GM23338 (cell line): Measurements from ENCODE around the gene PHF21A. TPM values are rescaled to one million over a fixed set of nuclear protein-coding genes. Genes with fewer than 3 reads are reported as not detected.

ENCODE experiments used
- ATAC-seq: fragments of 200-7000 bp; cut with Tn5 transposase; 3 replicates; pipeline ENCODE4 v1.9.1; 2020
- DNase-seq: peaks from one replicate; pipeline ENCODE4 v3.0.0-alpha.2; 2015; ENCODE audit warnings: low spot score
- H2AFZ ChIP-seq: fragments of 200-600 bp; sonication (generic); 2 replicates; pipeline ENCODE4 v1.8.0; 2016; ENCODE audit warnings: antibody characterized with exemption, mild to moderate bottlenecking, moderate library complexity
- H3F3A ChIP-seq: fragments of 200-600 bp; sonication (generic); replicated peaks from 2 replicates; pipeline ENCODE4 v1.8.0; 2017; ENCODE audit warnings: antibody characterized with exemption, mixed run types, low read depth
- H3K27ac ChIP-seq: fragments of 200-600 bp; sonication (generic); 2 replicates; pipeline ENCODE4 v1.6.1; 2016; ENCODE audit warnings: low read depth
- H3K27me3 ChIP-seq: fragments of 200-600 bp; sonication (generic); 2 replicates; pipeline ENCODE4 v1.8.0; 2016; ENCODE audit warnings: mild to moderate bottlenecking, mixed run types, moderate library complexity; ENCODE audit not compliant: insufficient read depth
- H3K36me3 ChIP-seq: fragments of 200-600 bp; sonication (generic); 2 replicates; pipeline ENCODE4 v1.8.0; 2016; ENCODE audit warnings: mild to moderate bottlenecking; ENCODE audit not compliant: insufficient read depth
- H3K4me1 ChIP-seq: fragments of 200-600 bp; sonication (generic); 2 replicates; pipeline ENCODE4 v1.8.0; 2016; ENCODE audit warnings: mild to moderate bottlenecking, moderate library complexity; ENCODE audit not compliant: insufficient read depth
- H3K4me2 ChIP-seq: fragments of 200-600 bp; sonication (generic); 2 replicates; pipeline ENCODE4 v1.7.1; 2017; ENCODE audit warnings: mixed run types
- H3K4me3 ChIP-seq: fragments of 200-600 bp; sonication (generic); 2 replicates; pipeline ENCODE4 v1.6.1; 2016; ENCODE audit warnings: mixed run types
- H3K79me2 ChIP-seq: fragments of 200-600 bp; sonication (generic); replicated peaks from 2 replicates; pipeline ENCODE4 v1.8.0; 2017; ENCODE audit warnings: mild to moderate bottlenecking; ENCODE audit not compliant: insufficient read depth
- H3K9me2 ChIP-seq: fragments of 200-600 bp; sonication (generic); 2 replicates; pipeline ENCODE4 v1.8.0; 2017; ENCODE audit not compliant: insufficient read depth
- H4K20me1 ChIP-seq: fragments of 200-600 bp; sonication (generic); replicated peaks from 2 replicates; pipeline ENCODE4 v1.8.0; 2017; ENCODE audit warnings: mild to moderate bottlenecking; ENCODE audit not compliant: insufficient read depth
- H3K27ac Mint-ChIP-seq: 2 replicates; pipeline ENCODE4 v1.8.0; 2020; ENCODE audit warnings: inconsistent platforms, mild to moderate bottlenecking, moderate library complexity, mixed read lengths
- H3K27me3 Mint-ChIP-seq: 3 replicates; pipeline ENCODE4 v1.8.0; 2022; ENCODE audit warnings: low read depth, mild to moderate bottlenecking, moderate library complexity, mixed read lengths, inconsistent platforms; ENCODE audit not compliant: insufficient read depth, poor library complexity
- H3K36me3 Mint-ChIP-seq: 3 replicates; pipeline ENCODE4 v1.8.0; 2021; ENCODE audit warnings: low read depth, mild to moderate bottlenecking, inconsistent platforms, moderate library complexity, mixed read lengths
- H3K4me1 Mint-ChIP-seq: 3 replicates; pipeline ENCODE4 v1.8.0; 2020; ENCODE audit warnings: mild to moderate bottlenecking, inconsistent platforms, mixed read lengths
- H3K4me3 Mint-ChIP-seq: 3 replicates; pipeline ENCODE4 v1.8.0; 2021; ENCODE audit warnings: moderate library complexity, mild to moderate bottlenecking, inconsistent platforms, mixed read lengths
- H3K9me3 Mint-ChIP-seq: 3 replicates; pipeline ENCODE4 v1.8.0; 2020; ENCODE audit warnings: moderate library complexity, mild to moderate bottlenecking, inconsistent platforms, mixed read lengths
- CREB1 ChIP-seq: fragments of 250-450 bp; sonication (Bioruptor Pico); IDR thresholded peaks from 2 replicates; pipeline ENCODE4 v1.5.0; 2020; ENCODE audit warnings: low read depth, mild to moderate bottlenecking, moderate library complexity
- ETS1 ChIP-seq: IDR thresholded peaks from 2 replicates; pipeline ENCODE4 v1.6.1; 2016; ENCODE audit warnings: antibody characterized with exemption
- EZH2 ChIP-seq: fragments of 200-600 bp; sonication (generic); IDR thresholded peaks from one replicate; pipeline ENCODE4 v1.8.0; 2017; ENCODE audit warnings: antibody characterized with exemption, mild to moderate bottlenecking, low read depth; ENCODE audit not compliant: unreplicated experiment
- NANOG ChIP-seq: IDR thresholded peaks from 2 replicates; pipeline ENCODE4 v1.6.1; 2016; ENCODE audit warnings: antibody characterized with exemption, borderline replicate concordance
- POLR2AphosphoS5 ChIP-seq: IDR thresholded peaks from 2 replicates; pipeline ENCODE4 v1.6.1; 2016; ENCODE audit warnings: antibody characterized with exemption, low read depth
- STAT1 ChIP-seq: IDR thresholded peaks from one replicate; pipeline ENCODE4 v1.6.1; 2016; ENCODE audit warnings: antibody characterized with exemption; ENCODE audit not compliant: unreplicated experiment
- polyA plus RNA-seq: library from polyadenylated mRNA; unstranded; fragments of >200 nt; fragmentation: Nextera tagmentation; extraction: Ambion mirVana; gene quantifications from 2 replicates; pipeline ENCODE4 v1.2.1, GENCODE V29; 2016
- total RNA-seq: library from RNA; depleted of rRNA; stranded (reverse); fragments of >200 nt; shearing (Covaris generic); gene quantifications from 2 replicates; pipeline ENCODE4 v1.2.3, GENCODE V29; 2014

Gene PHF21A
- total and polyA plus RNA-seq, 2 experiments from 2014 or later, result 21.7 to 23.6 TPM

- DNase-seq (peak; percentile 82), ATAC-seq (peak; percentile 38)
- Histone ChIP-seq H3F3A (peaks cover 23% of the 10 kb centered on the region), H3K4me3 (peak overlapping the region; percentile 95), H3K27ac (peak overlapping the region; percentile 73), H3K4me2 (peak overlapping the region; percentile 93), H3K4me1 (peaks cover 34% of the 10 kb centered on the region), H3K27me3 (peaks cover 9% of the 10 kb centered on the region; the same call in 1 of the 2 replicates), H4K20me1 (no peaks in the 10 kb centered on the region; the same call in none of the 2 replicates), H3K36me3 (no peaks in the 10 kb centered on the region), H3K79me2 (peaks cover 12% of the 10 kb centered on the region), H3K9me2 (no peaks in the 10 kb centered on the region), H2AFZ (peak overlapping the region; percentile 93)
- H3K36me3 Mint-ChIP-seq, result peaks cover 3% of the 10 kb centered on the region; the same call in 1 of the 3 replicates
- H3K27ac Mint-ChIP-seq, result peak overlapping the region; percentile 97
- TF ChIP-seq POLR2AphosphoS5, result peak; percentile 93
- TF ChIP-seq CREB1 (CRISPR knock-in tag), result no peak
- 0 out of 2 replicates have a peak, but pooled peaks have one; percentile 3 for TF ChIP-seq ETS1
- no peaks in the 10 kb centered on the region for H3K9me3 Mint-ChIP-seq
- H3K4me1 Mint-ChIP-seq, result peaks cover 27% of the 10 kb centered on the region
- H3K27me3 Mint-ChIP-seq, result peaks cover 35% of the 10 kb centered on the region
- H3K4me3 Mint-ChIP-seq, result peak overlapping the region; percentile 96
Observed at GRCh38 chr11:45918331-45918941, 202.8 kb downstream of the PHF21A start.

GRCh38 chr11:45917623-45918330 lies 203.5 kb downstream of the PHF21A start, which contains the start of gene PEX16:
Gene PEX16 (minus strand): TSS chr11:45917877. CDS start chr11:45917811, 66 bp downstream.
- Mint-ChIP-seq H3K36me3 (peaks cover 3% of the 10 kb centered on the region; the same call in 1 of the 3 replicates), H3K27ac (peak within 1 kb of the TSS; percentile 97), H3K27me3 (peaks cover 32% of the 10 kb centered on the region), H3K4me3 (peak within 1 kb of the TSS; percentile 96), H3K9me3 (no peaks in the 10 kb centered on the region), H3K4me1 (peaks cover 27% of the 10 kb centered on the region)
- peaks cover 23% of the 10 kb centered on the region for H3F3A ChIP-seq
- H3K27me3 ChIP-seq, result peaks cover 9% of the 10 kb centered on the region; the same call in 1 of the 2 replicates
- no peaks in the 10 kb centered on the region for H3K9me2 ChIP-seq
- no peaks in the 10 kb centered on the region for H3K36me3 ChIP-seq
- H4K20me1 ChIP-seq, result no peaks in the 10 kb centered on the region; the same call in none of the 2 replicates
- peaks cover 8% of the 10 kb centered on the region for H3K79me2 ChIP-seq
- peak within 1 kb of the TSS; percentile 73 for H3K27ac ChIP-seq
- H3K4me1 ChIP-seq, result peaks cover 32% of the 10 kb centered on the region
- H3K4me3 ChIP-seq, result peak within 1 kb of the TSS; percentile 95
- DNase-seq, result peak; percentile 98
- peak; percentile 45 for ATAC-seq
- no peak for TF ChIP-seq EZH2
- TF ChIP-seq STAT1, result no peak
- TF ChIP-seq NANOG, result no peak
- TF ChIP-seq ETS1, result peak; percentile 58; the same call in 1 of the 2 replicates
- TF ChIP-seq POLR2AphosphoS5, result peak; percentile 65
- peak; percentile 48; the same call in 1 of the 2 replicates for TF ChIP-seq CREB1 (CRISPR knock-in tag)
- peak within 1 kb of the TSS; percentile 93 for H2AFZ ChIP-seq
- peak within 1 kb of the TSS; percentile 93 for H3K4me2 ChIP-seq
